Kidney epithelial cell (primary cell): Measurements from ENCODE around the gene FOXJ3. TPM values are rescaled to one million over a fixed set of nuclear protein-coding genes. Genes with fewer than 3 reads are reported as not detected.

Experiments used
- DNase-seq: peaks from one replicate; pipeline ENCODE4 v3.0.0-alpha.2; 2010; ENCODE audit warnings: low read depth
- H3K27me3 ChIP-seq: 2 replicates; pipeline ENCODE4 v1.6.0; 2011; ENCODE audit warnings: low read length; ENCODE audit not compliant: control insufficient read depth, insufficient read depth
- H3K36me3 ChIP-seq: 2 replicates; pipeline ENCODE4 v1.5.1; 2011; ENCODE audit warnings: low read length; ENCODE audit not compliant: control insufficient read depth, insufficient read depth
- H3K4me3 ChIP-seq: 2 replicates; pipeline ENCODE4 v1.5.1; 2011; ENCODE audit warnings: low read depth, mild to moderate bottlenecking, control low read depth, low read length
- total RNA-seq: library from RNA; depleted of rRNA; stranded (reverse); fragments of >200 nt; gene quantifications from 2 replicates; pipeline ENCODE4 v1.2.3, GENCODE V29; 2015
- TF ChIP-seq, protein P1 (sequence below): IDR thresholded peaks from 2 replicates; pipeline ENCODE4 v1.5.1; 2011; ENCODE audit warnings: mild to moderate bottlenecking, moderate library complexity, low read length, control low read depth, inconsistent platforms; ENCODE audit not compliant: insufficient read depth, poor library complexity, severe bottlenecking

The FOXJ3 gene
- total RNA-seq, 1 donor from 2014 or later = 28.6 TPM

DNA sequence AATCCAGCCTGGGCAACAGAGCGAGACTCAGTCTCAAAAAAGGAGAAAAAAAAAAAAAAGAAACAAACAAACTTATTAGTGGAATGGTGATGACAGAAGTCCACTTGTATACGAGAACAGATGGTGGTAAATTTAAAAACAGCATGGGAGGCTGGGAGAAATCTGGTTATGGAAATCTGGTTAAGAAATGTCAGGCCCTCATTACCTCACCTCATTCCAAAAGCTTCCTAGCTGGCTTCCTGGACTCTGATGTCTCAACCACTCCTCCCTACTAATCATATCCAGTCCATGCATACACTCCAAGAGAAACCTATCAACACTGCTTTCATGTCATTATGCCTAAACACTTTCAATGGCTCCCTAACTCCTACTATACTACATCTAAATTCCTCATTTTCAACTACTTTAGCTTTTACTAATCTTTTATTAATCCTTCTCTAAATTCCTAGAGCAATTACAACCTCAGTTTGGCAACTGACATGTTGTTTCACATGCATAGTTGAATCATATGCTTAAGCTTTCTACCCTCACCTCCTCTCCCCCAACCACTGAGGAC lies 52.9 kb downstream of the FOXJ3 start:
- H3K4me3 ChIP-seq = no peak overlapping the region
- DNase-seq = no peak
- H3K36me3 ChIP-seq = no peaks in the 10 kb centered on the region
- no peaks in the 10 kb centered on the region for H3K27me3 ChIP-seq
- TF ChIP-seq, protein P1, sequence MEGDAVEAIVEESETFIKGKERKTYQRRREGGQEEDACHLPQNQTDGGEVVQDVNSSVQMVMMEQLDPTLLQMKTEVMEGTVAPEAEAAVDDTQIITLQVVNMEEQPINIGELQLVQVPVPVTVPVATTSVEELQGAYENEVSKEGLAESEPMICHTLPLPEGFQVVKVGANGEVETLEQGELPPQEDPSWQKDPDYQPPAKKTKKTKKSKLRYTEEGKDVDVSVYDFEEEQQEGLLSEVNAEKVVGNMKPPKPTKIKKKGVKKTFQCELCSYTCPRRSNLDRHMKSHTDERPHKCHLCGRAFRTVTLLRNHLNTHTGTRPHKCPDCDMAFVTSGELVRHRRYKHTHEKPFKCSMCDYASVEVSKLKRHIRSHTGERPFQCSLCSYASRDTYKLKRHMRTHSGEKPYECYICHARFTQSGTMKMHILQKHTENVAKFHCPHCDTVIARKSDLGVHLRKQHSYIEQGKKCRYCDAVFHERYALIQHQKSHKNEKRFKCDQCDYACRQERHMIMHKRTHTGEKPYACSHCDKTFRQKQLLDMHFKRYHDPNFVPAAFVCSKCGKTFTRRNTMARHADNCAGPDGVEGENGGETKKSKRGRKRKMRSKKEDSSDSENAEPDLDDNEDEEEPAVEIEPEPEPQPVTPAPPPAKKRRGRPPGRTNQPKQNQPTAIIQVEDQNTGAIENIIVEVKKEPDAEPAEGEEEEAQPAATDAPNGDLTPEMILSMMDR = no peak

DNA sequence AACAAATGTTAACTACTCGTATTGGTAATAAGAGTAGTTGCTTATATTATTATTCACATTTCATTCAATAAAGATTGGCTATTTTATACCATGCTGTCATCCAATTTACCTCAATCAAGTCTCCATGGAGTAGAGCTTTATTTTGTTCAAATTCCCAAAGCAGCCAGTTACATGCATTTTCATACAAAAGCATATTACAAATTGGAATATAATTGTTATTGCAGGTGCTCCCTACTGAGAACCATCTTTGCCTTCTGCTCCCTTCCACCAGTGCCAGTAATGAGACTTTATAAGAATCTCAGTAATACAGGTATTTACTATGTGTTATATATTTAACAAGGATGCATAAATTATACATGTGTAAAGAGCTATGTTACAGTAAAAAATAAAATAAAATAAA lies 54.2 kb downstream of the FOXJ3 start:
- TF ChIP-seq, protein P1 = no peak

DNA sequence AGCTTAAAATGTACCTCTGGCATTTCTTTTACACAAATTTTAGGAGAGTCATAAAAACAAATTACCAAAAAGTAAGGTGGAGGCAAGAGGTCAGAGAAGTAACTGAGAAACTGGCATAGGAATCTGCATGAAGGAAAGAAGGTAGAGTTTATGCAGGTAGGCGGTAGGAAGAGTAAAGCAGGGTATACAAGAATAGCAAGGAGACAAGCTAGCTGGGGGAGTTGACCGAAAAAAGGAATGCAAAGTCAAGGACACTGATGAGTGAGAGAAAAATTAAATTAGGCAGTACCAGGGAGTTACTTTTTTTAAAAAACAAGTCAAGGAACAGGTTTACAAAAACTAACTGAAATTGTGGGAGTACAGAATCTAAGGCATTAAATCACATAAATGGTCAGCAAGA lies 56.0 kb downstream of the FOXJ3 start:
- TF ChIP-seq, protein P1 = no peak
- no peak for DNase-seq
- H3K4me3 ChIP-seq = no peak overlapping the region
- no peaks in the 10 kb centered on the region for H3K36me3 ChIP-seq
- H3K27me3 ChIP-seq = no peaks in the 10 kb centered on the region

More for the DNA sequence above, 54.2 kb downstream of the FOXJ3 start:
- no peaks in the 10 kb centered on the region for H3K36me3 ChIP-seq
- no peak overlapping the region for H3K4me3 ChIP-seq
- DNase-seq = no peak
- H3K27me3 ChIP-seq = no peaks in the 10 kb centered on the region

DNA sequence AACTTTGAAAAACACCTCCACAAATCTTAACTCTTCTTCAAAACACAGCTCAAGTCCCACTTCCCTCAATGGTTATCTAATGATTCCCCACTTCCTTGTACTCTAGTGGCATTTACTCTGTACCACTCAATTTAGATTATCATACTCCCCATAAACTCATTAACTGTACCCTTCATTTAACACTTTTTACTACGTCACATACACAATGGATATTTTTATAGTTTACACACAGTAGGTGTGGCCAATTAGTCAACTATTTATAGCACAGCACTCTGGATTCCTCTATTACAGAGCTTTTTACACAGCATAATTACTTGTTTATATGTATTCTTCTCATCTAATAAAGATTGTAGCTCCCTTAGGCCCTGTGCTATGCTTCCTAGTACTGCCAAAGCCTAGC lies 62.1 kb downstream of the FOXJ3 start:
- Histone ChIP-seq H3K27me3 (no peaks in the 10 kb centered on the region), H3K36me3 (no peaks in the 10 kb centered on the region), H3K4me3 (no peak overlapping the region)
- no peak for DNase-seq
- TF ChIP-seq, protein P1 = no peak

DNA sequence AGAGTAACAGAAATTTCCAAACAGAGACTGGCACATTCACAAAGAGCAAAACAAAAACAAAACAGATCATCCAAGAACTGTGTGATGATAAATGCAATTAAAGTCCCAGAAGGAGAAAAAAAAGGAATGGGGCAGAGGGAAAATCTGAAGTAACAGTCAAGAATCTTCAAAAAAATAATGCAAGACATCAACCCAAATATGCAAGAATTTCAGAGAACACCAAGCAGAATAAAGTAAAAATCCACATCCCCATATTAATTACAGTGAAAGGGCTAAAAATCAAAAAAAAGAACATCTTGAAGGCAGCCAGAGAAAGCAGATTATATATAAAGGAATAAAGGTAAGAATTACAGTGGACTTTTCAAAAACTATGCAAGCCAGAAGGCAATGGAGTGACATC lies 67.1 kb downstream of the FOXJ3 start:
- no peak overlapping the region for H3K4me3 ChIP-seq
- H3K27me3 ChIP-seq = no peaks in the 10 kb centered on the region
- TF ChIP-seq, protein P1 = no peak
- no peaks in the 10 kb centered on the region for H3K36me3 ChIP-seq
- no peak for DNase-seq

DNA sequence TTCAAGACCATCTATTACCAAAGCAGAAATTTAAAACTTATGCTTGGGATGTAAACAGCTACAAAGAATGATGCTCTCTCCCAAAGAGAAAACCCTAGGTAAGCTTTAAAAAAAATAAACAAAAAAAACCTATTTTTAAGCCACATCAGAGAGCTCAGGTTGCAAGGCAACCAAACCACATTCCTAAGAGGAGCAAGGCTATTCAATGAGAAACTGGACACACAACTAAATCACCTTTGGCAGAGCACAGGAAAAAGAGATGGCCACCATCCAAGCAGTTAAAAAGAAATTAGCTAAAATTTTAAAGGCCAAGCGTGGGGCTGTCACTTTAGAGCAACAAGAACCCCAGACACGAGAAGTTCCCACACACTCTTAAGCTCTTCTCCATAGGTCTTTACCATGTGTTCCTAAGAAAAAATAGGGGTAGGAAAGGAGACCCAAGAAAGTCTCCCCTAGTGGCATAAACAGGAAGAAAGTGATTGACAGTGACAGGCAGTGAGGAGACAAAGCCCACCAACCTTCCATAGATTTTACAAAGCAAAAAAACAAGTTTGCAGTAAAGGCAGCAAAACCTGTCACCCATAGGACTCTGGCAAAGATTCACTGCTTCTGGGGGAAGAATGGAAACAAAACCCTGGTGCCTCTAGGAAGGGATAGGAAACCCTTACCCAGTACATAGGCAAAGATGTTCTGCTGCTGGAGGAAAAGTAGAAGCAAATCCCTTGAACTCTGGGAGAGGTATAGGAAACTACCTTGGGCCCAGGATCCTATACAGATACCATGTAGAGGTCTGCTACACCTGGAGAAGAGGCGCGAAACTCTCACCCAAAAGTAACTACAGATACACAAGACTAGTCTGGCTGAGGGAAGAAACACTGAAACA lies 68.5 kb downstream of the FOXJ3 start:
- TF ChIP-seq, protein P1 = peak; percentile 1
- no peaks in the 10 kb centered on the region for H3K27me3 ChIP-seq
- peak; percentile 5 for DNase-seq
- no peak overlapping the region for H3K4me3 ChIP-seq
- H3K36me3 ChIP-seq = no peaks in the 10 kb centered on the region
